CD1c-positive myeloid dendritic cell (primary cell): ENCODE results near the gene AFF4.
"Not testable (repeated sequence)": the region's sequence is repeated elsewhere in the genome, so short reads cannot be mapped to it uniquely, and the experiment has no call there.

Experiments used
- DNase-seq: peaks from one replicate; pipeline ENCODE4 v3.0.0-alpha.2; 2016; ENCODE audit errors: extremely low spot score

AFF4 gene, protein sequence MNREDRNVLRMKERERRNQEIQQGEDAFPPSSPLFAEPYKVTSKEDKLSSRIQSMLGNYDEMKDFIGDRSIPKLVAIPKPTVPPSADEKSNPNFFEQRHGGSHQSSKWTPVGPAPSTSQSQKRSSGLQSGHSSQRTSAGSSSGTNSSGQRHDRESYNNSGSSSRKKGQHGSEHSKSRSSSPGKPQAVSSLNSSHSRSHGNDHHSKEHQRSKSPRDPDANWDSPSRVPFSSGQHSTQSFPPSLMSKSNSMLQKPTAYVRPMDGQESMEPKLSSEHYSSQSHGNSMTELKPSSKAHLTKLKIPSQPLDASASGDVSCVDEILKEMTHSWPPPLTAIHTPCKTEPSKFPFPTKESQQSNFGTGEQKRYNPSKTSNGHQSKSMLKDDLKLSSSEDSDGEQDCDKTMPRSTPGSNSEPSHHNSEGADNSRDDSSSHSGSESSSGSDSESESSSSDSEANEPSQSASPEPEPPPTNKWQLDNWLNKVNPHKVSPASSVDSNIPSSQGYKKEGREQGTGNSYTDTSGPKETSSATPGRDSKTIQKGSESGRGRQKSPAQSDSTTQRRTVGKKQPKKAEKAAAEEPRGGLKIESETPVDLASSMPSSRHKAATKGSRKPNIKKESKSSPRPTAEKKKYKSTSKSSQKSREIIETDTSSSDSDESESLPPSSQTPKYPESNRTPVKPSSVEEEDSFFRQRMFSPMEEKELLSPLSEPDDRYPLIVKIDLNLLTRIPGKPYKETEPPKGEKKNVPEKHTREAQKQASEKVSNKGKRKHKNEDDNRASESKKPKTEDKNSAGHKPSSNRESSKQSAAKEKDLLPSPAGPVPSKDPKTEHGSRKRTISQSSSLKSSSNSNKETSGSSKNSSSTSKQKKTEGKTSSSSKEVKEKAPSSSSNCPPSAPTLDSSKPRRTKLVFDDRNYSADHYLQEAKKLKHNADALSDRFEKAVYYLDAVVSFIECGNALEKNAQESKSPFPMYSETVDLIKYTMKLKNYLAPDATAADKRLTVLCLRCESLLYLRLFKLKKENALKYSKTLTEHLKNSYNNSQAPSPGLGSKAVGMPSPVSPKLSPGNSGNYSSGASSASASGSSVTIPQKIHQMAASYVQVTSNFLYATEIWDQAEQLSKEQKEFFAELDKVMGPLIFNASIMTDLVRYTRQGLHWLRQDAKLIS

DNA sequence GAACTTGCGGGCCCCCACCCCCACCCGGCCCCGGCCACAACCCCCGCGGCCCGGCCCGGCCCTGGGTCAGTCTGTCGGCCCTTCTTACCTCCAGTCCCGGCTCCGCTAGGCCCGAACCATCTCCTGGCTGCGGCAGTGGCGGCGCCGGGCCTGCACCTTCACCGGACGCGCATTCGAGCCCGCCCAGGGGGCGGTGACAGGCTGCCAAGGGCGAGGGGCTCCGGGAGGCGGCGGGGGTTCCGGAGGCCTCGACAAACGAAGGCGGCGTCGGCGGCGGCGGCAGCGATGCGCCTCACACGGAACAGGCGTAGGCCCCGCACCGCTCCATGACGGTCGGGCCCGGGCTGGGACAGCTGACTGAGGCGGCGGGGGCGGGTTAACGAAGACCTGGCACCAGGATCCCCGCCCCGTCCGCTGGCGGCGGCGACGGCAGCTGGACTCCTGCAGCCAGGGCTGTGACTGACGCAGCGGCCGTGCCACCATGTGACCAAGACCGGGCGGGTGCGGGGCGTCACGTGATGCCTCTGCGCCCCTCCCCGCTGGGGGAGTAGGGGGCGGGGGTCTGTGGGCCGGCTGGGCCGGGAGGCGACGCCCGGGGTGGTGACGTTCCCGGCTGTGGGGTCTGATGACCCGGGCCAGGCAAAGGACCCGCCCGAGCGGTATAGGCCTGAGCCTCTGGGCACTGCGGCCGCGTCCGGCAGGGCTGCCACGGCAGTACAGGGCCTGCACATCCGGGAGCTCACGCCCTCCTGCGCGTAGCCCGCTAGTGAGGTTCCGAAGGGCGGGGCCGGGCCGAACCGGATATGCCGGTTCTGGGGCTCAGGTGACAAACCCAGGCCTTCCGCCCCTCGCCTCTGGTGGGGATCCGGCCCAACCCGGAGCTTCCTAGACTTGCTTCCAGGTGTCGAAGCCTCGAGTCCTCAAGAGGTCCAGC lies at the start of gene AFF4:
Gene AFF4 (minus strand): TSS at position 464 of the 934 bp plus-strand sequence. CDS start 26,445 bp downstream, outside the sequence.
- DNase-seq, result peak; percentile 97

DNA sequence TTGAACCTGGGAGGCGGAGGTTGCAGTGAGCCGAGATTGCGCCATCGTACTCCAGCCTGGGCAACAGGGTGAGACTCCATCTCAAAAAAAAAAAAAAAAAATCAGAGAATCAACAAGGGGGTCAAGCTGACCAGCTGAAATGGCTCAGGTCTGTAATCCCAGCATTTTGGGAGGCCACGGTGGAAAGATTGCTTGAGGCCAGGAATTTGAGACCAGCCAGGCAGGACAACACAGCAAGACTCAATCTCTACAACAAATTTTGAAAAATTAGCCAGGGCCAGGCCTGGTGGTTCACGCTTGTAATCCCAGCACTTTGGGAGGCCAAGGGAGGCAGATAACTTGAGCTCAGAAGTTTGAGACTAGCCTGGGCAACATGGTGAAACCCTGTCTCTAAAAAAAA lies 45.0 kb upstream of the AFF4 start:
- not testable (repeated sequence) for DNase-seq

DNA sequence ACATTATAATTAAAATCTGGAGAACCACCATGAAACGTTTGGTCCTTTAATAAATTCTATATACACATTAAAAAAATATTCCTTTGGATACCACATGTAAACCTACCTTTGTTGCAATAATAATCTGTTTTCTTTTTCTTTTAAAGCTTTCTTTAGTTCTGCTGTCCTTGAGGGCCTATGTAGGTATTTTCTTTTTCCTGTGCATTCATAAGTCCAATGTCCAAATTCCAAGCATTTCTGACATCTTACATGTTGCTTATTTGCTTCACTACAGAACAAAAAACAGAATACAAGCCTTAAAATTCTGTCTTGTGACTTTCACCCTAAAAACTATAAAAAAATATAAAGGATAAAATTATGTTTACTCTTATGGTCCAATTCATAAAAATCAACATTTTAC lies 43.2 kb upstream of the AFF4 start:
- DNase-seq, result no peak

DNA sequence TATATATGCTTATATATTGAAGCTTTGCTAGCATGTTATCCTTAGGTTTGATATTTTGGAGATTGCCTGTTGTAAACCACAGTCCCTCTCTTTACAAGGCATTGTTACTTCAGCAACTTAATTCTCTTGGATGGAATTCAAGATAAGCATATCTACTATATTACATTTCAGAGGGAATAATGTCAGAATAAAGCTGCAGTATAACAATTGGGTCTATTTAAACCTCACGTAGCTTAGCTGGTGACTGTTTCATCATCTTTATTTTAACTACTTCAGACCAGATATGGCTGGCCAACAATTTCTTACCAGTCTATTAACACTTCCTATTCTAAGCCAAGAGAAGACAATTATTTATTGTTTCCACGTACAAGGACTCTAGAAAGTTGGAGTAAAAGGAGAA lies 35.8 kb upstream of the AFF4 start:
- DNase-seq, result no peak

DNA sequence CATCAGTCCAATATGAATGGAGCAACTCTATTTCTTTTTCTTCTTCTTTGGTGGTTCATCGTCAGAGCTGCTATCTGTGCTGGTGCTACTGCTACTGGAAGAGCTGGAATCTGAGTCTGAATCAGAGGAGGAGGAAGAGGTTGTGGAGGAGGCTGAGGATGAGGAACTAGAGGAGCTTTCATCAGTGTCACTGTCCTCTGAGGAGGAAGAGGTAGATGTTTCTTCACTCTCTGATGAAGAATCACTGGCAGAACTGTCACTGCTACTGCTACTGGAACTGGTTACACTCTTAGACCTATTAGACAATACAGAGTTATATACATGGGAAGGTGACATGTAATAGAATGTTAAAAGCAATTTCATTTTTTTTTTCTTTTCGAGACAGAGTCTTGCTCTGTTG lies 35.1 kb upstream of the AFF4 start:
- peak; percentile 23 for DNase-seq

DNA sequence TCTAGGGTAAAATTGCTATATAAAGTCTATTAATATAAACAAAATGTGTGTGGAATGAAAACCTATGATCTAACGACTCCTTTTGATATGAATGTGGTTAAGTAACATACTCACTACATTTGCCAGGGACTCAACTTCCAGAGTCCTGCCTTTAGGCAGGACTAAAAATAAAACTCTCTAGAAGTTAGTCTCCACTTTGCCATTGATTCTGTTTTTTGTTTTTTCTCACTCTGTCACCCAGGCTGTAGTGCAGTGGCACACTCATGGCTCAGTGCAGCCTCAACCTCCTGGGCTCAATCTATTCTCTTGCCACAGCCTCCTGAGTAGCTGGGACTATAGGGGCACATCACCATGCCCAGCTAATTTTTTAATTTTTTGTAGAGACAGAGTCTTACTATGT lies 32.9 kb upstream of the AFF4 start:
- no peak for DNase-seq

DNA sequence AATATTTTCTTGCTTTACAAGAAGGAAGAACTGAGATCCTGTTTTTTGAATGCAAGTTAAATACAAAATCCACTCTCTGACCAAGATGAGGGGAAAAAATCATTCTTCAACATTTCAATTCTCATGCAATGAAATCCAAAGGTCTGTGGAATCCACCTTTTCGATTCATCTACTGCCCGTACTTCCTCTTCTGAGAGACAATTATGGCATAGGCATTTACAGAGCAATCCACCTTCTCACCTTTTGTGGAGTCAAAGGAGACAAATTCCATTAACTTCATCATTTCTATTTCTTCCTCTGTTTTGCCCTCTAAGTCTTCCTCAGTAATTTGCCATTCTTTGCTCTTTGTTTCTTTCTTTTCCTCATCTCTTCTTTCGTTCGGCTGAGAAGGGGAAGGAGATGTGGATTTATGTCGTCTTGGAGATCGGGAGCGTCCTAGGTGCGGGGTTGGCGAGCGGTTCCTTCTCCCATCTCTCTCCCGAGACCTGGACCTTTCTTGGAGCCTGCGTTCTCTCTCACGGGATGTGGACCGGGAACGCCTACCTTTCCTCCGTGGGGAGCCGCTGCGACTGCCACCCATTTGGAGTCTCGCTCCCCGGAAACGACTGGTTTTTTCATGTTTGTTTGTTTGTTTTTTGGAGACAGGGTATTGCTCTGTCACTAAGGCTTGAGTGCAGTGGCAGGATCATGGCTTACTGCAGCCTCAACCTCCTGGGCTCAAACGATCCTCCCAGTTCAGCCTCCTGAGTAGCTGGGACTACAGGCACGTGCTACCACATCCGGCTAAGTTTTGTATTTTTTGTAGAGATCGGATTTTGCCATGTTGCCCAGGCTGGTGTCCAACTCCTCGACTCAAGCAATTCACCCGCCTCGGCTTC lies 24.3 kb upstream of the AFF4 start:
- no peak for DNase-seq

DNA sequence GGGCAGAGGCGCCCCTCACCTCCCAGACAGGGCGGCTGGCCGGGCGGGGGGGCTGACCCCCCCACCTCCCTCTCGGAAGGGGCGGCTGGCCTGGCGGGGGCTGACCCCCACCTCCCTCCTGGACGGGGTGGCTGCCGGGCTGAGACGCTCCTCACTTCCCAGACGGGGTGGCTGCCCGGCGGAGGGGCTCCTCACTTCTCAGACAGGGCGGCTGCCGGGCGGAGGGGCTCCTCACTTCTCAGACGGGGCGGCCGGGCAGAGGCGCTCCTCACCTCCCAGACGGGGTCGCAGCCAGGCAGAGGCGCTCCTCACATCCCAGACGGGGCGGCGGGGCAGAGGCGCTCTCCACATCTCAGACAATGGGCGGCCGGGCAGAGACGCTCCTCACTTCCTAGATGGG lies 19.5 kb upstream of the AFF4 start:
- not testable (repeated sequence) for DNase-seq

DNA sequence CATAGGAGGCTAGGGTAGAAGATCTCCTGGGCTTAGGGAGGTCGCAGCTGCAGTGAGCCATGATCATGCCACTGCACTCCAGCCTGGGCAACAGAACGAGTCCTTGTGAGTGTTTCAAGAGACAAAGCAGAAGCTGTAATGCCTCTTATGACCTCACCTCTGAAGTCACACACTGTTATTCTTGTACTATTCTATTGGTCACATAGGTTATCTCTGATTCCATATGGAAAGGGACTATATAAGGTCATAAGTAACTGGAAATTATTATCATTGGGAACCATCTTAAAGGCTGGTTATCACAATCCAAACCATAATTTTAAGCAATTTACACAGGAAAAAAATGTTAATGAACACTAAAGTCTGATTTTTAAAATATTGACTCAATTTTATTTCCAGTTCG lies 17.9 kb upstream of the AFF4 start:
- no peak for DNase-seq

DNA sequence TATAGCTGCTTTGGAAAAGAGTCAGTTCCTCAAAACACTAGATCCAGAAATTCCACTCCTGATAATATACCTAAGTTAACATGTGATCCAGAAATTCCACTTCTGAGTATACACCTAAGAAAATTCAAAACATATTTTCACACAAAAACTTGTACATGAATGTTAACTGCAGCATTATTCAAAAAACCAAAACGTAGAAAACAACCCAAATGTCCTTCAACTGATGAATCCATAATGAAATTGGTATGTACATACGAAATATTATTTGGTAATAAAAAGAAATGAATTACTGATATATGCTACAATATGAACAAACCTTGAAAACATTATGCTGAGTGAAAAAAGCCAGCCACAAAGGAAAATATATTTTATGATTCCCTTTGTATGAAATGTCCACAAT lies 16.5 kb upstream of the AFF4 start:
- DNase-seq, result no peak

DNA sequence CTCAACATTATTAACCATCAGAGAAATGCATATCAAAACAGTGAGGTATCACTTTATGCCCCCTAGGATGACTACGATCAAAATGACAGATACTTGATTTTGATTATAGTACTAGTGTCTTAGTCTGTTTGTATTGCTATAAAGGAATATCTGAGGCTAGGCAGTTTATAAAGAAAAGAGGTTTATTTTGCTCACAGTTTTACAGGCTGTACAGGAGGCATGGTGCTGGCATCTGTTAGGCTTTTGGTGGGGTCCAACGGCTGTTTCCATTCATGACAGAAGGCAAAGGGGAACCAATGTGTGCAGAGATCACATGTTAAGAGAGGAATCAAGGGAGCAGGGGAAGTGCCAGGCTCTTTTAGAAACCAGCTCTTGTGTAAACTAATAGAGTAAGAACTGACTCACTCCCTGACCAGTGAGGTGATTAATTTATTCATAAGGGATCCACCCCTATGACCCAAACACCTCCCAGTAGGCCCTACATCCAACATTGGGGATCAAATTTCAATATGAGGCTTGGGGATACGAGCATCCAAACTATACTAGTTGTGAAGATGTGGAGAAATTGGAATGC lies 16.0 kb upstream of the AFF4 start:
- peak; percentile 72 for DNase-seq

DNA sequence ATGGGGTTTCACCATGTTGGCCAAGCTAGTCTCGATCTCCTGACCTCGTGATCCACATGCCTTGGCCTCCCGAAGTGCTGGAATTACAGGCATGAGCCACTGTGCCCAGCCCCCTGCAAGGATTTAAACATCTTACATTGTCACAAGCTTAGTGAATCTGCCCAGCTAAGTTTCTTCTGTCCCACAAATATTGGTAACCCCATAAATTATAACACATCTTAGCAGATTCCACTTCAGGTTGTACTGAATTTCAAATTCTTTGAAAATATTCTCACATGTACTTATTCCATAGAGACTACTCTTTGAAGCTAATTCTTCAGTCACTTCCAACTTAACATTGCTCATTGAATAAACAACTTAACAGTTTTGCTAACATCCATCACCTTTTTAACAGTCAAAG lies 13.4 kb upstream of the AFF4 start:
- no peak for DNase-seq

DNA sequence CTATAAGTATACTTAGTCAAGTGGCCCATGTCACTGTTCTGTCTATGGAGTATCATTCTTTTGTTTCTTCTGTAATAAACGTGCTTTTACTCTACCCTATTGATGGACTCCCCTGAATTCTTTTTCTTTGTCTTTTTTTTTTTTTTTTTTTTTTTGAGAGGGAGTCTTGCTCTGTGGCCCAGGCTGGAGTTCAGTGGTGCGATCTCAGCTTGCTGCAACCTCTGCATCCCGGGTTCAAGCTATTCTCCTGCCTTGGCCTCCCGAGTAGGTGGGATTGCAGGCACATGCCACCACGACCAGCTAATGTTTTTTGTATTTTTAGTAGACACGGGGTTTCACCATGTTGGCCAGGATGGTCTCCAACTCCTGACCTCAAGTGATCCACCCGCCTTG lies 9.0 kb upstream of the AFF4 start:
- DNase-seq, result not testable (repeated sequence)

DNA sequence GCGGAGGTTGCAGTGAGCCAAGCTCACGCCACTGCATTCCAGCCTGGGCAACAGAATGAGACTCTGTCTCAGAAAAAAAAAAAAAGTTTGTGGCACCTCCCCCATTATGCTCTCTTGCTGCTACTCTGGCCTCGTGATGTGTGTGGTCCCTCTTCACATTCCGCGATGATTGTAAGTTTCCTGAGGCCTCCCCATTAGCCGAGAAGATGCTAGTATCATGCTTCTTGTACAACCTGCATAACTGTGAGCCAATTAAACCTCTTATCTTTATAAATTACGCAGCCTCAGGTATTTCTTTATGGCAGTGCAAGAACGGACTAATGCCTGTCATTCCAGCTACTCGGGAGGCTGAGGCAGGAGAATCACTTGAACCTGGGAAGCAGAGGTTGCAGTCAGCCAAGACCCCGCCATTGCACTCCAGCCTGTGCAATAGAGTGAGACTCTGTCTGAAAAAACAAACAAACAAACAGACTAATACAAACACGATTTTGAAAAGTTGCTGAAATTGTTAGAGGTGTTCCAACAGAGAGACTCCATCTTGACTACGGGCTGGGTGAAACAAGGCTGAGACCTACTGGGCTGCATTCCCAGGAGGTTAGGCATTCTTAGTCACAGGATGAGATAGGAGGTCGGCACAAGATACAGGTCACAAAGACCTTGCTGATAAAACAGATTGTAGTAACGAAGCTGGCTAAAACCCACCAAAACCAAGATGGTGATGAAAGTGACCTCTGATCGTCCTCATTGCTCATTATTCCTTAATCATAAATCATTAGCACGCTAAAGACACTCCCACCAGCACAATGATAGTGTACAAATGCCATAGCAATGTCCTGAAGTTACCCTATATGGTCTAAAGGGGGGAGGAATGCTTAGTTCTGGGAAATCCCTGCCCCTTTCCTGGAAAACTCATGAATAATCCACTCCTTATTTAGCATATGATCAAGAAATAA lies 8.3 kb upstream of the AFF4 start:
- DNase-seq, result no peak

DNA sequence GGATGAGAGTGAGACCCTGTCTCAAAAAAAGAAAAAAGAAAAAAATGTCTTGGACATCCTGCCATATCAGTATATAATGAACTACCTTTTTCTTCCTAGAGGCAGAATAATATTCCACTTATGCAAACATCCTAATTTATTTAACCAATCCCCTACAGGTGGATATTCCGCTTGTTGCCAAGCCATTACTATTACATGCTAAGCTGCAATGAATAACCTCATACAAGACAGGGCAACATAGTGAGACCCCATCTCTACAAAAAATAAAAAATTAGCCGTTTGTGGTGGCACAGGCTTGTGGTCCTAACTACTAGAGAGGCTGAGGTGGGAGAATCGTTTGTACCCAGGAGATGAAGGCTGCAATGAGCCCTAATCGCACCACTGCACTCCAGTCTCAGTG lies 1.7 kb upstream of the AFF4 start:
- no peak for DNase-seq

DNA sequence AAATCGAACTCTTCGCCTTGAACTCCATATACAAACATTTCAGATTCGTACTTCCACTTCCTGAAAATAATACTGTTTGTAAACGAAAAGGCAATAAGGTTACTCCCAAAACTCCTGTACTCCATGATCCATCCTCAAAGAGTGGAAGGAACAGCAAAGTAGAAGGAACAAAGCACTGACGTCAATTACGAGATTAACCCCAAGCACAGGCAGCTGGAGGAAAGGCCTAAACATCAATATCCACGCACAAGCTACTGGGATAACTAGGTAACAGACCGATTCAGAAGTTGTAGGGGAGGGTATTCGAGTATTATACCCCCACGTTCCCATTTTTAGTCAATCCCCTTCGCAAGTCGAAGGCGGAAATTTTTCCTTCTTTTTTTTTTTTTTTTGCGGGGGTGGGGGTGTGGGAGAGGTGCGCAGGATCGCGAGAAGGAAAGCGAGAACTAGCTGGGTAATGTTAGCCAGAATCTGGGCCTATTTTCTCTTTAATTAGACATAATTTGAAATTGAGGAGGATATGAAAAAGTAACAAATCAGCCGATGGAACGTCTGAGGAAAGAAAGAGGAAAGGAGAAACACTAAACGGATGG lies 909 bp downstream of the AFF4 start:
- DNase-seq, result peak; percentile 67

DNA sequence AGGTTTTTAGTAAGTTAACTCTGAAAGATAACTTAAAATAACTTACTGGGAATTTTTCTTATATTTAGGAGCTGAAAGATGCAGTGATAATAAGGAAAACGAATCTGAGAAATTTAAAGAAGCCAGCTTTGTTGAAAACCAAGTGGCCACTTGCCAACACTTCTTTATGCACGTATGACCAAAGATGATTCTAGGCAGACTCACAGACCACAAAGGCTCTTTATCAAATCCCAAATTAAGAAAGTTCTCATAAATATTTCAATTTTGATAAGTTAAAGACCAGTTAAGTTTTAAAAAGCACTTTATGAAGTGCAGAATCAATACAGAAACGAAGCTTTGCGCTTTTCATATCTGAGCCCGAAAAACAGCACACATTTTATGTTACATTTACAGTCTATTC lies 1.5 kb downstream of the AFF4 start:
- DNase-seq, result peak; percentile 7

DNA sequence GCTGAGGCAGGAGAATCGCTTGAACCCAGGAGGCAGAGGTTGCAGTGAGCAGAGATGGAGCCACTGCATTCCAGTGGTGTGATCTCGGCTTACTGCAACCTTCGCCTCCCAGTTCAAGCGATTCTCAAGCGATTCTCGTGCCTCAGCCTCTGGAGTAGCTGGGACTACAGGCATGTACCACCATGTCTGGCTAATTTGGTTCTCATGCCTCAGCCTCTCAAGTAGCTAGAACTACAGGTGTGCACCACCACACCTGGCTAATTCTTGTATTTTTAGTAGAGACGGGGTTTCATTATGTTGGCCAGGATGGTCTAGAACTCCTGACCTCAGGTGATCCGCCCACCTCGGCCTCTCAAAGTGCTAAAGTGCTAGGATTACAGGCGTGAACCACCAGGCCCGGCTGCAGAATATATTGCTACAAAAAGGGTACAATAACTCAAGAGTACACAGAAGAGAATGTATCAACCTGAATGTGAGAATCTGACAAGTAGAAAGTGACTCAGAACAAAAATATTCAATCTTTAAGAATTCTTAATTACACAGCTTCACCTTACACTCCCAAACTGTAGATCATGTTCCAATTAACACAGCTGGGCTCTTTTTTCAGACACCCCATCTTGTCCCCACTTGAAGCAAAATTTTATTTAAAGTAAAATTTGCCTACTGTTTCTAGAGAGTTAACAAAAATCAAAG lies 2.2 kb downstream of the AFF4 start:
- not testable (repeated sequence) for DNase-seq
